PC-9 (cell line): ENCODE measurements around the gene NDUFS7. TPM values are rescaled to one million over a fixed set of nuclear protein-coding genes. Genes with fewer than 3 reads are reported as not detected.
A peak's percentile ranks its signal among the peaks of the same experiment; 100 is the strongest.
"Not testable (repeated sequence)": the region's sequence is repeated elsewhere in the genome, so short reads cannot be mapped to it uniquely, and the experiment has no call there.

Experiments used
- BruUV-seq: library from RNA; stranded (reverse); fragments of 400-500 nt; replicated peaks from 2 replicates; lab custom pipeline; 2021; lab: Mats Ljungman, UMichigan
- CTCF ChIA-PET: fragments of 300-600 bp; sonication (Branson Sonifier 250); formaldehyde crosslinking; loops from one replicate; lab custom pipeline; 2022; ENCODE audit warnings: antibody characterized with exemption; lab: Charles Lee
- POLR2A ChIA-PET: fragments of 300-600 bp; sonication (Branson Sonifier 250); formaldehyde crosslinking; loops from one replicate; lab custom pipeline; 2022; ENCODE audit warnings: antibody characterized with exemption; ENCODE audit not compliant: unreplicated experiment; lab: Charles Lee
- DNase-seq, 2 experiments: peaks; one replicate each; pipeline versions ENCODE4 v3.0.0 to v3.0.0-alpha.2; 2015 to 2022; ENCODE audit warnings: mixed read lengths in 1 of 2
- H2AFZ ChIP-seq: fragments of 200-600 bp; sonication (generic); 2 replicates; pipeline ENCODE4 v1.8.1; 2017; ENCODE audit warnings: antibody characterized with exemption
- H3F3A ChIP-seq: fragments of 200-600 bp; sonication (generic); 2 replicates; pipeline ENCODE4 v1.8.1; 2017; ENCODE audit warnings: antibody characterized with exemption, mild to moderate bottlenecking, low read depth; ENCODE audit not compliant: insufficient read depth
- H3K27ac ChIP-seq: fragments of 200-600 bp; sonication (generic); 2 replicates; pipeline ENCODE4 v1.6.1; 2016; ENCODE audit warnings: mixed run types
- H3K27me3 ChIP-seq: fragments of 200-600 bp; sonication (generic); 2 replicates; pipeline ENCODE4 v1.6.1; 2016; ENCODE audit warnings: low read depth, mixed run types; ENCODE audit not compliant: insufficient read depth
- H3K36me3 ChIP-seq: fragments of 200-600 bp; sonication (generic); 2 replicates; pipeline ENCODE4 v1.6.1; 2016; ENCODE audit warnings: low read depth, mixed run types
- H3K4me1 ChIP-seq: fragments of 200-600 bp; sonication (generic); replicated peaks from 2 replicates; pipeline ENCODE4 v1.6.1; 2016; ENCODE audit warnings: mixed run types; ENCODE audit not compliant: insufficient read depth
- H3K4me2 ChIP-seq: fragments of 200-600 bp; sonication (generic); 2 replicates; pipeline ENCODE4 v1.6.1; 2017; ENCODE audit warnings: mixed run types
- H3K4me3 ChIP-seq: fragments of 200-600 bp; sonication (generic); 2 replicates; pipeline ENCODE4 v1.6.1; 2016; ENCODE audit warnings: mixed run types
- H3K79me2 ChIP-seq: fragments of 200-600 bp; sonication (generic); 2 replicates; pipeline ENCODE4 v1.6.1; 2017; ENCODE audit warnings: low read depth, mixed run types
- H3K9me2 ChIP-seq: fragments of 200-600 bp; sonication (generic); 2 replicates; pipeline ENCODE4 v1.8.1; 2017; ENCODE audit warnings: mild to moderate bottlenecking; ENCODE audit not compliant: insufficient read depth
- H3K9me3 ChIP-seq: fragments of 200-600 bp; sonication (generic); 2 replicates; pipeline ENCODE4 v1.8.1; 2016; ENCODE audit warnings: low read depth; ENCODE audit not compliant: insufficient read depth
- H4K20me1 ChIP-seq: fragments of 200-600 bp; sonication (generic); 2 replicates; pipeline ENCODE4 v1.8.1; 2017; ENCODE audit not compliant: insufficient read depth
- CTCF ChIP-seq: fragments of 200-600 bp; sonication (generic); conservative IDR thresholded peaks from 2 replicates; pipeline ENCODE4 v1.6.1; 2017; ENCODE audit warnings: mixed run types, antibody characterized with exemption, mild to moderate bottlenecking, moderate library complexity
- EZH2 ChIP-seq: fragments of 200-600 bp; sonication (generic); IDR thresholded peaks from 2 replicates; pipeline ENCODE4 v1.8.0; 2017; ENCODE audit warnings: antibody characterized with exemption, low read depth
- intact Hi-C: fragments of 100-400 bp; cut with micrococcal nuclease; formaldehyde crosslinking; loops from one replicate; pipeline ENCODE4 v1.10.0; 2022; ENCODE audit not compliant: unreplicated experiment
- total RNA-seq: library from RNA; stranded (reverse); gene quantifications from 2 replicates; pipeline ENCODE4 v1.2.3, GENCODE V29; 2021

NDUFS7 gene
- total RNA-seq, 1 experiment from 2014 or later = 67.5 TPM

DNA sequence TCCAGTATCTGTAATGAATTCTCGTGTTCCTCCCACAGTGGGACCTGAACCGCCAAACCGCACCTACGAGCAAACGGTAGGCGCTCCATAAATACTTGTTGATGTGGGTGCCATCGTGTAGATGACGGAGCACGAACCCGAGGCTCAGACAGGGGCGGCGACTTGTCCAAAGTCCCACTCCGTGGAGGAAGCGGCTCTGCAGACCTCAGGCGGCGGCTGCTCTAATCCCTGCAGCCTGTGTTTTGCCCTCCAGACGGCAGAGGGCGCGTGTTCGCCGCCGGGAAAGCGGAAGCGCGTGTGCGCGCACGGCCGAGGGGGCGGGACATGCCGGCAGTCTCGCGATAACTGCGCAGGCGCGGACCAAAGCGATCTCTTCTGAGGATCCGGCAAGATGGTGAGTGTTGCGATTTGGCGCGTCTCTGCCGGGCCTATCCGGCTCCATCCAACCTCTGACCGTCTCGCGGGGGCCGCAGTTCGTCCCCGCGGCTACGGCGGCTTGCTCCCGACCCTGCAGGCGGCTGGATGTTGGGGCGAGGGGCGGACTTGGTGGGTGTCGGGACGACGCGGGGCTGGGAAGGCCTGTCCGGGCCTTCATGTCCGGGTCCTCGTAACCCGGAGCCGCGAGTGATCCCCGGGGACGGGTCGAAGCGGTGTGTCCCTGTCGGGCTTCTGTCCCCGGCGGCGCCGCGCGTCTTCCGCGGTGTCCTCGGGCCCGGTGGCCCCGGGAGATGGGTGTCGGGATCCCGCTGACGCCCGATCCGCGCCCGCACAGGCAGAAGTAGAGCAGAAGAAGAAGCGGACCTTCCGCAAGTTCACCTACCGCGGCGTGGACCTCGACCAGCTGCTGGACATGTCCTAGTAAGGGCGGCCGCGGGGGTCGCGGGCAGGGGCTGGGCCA lies 54.6 kb downstream of the NDUFS7 start, which contains the start of gene RPS15:
RPS15 (plus strand) TSS at position 362 of the 898 bp plus-strand sequence; CDS start at position 392, 30 bp downstream.
- CTCF ChIA-PET = no interaction called here
- POLR2A ChIA-PET = interaction anchor here (0.6 kb wide), 1 partner anchor 53 kb away, joined by 4 read pairs; the partner anchor contains the start of gene REEP6
- BruUV-seq = TSS peak; percentile 60

DNA sequence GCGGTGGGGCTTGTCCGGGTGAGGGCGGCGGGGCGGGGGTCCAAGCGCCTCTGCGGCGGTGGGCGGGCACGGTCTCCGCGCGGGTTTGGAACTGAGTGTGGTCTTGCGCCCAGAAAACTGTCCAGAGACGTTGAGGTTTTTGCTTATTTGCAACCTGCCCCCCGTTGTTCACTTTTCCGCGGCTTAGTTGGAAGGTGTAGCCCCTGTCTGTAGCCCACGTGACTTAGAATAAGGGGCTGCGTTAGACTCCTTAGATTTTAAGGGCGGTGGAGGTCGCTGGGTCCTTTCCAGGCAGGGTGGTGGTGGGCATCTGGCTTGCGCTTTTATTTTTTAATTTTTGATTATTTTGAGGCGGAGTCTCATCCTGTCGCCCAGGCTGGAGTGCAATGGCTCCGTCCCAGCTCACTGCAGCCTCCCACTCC lies 55.2 kb downstream of the NDUFS7 start:
- no peaks in the 10 kb centered on the region for H3K9me2 ChIP-seq
- peak overlapping the region; percentile 76 for H3K4me3 ChIP-seq
- peaks cover 39% of the 10 kb centered on the region for H4K20me1 ChIP-seq
- H3K36me3 ChIP-seq = peaks cover 10% of the 10 kb centered on the region
- H3K79me2 ChIP-seq = peaks cover 40% of the 10 kb centered on the region
- ChIA-PET POLR2A (no interaction called here), CTCF (no interaction called here)
- H3F3A ChIP-seq = peaks cover 71% of the 10 kb centered on the region
- intact Hi-C loops = loop anchor here (1.0 kb wide), 1 partner anchor 31 kb away; no protein-coding TSS in a partner anchor
- H3K4me1 ChIP-seq = peaks cover 16% of the 10 kb centered on the region
- no peaks in the 10 kb centered on the region for H3K27me3 ChIP-seq
- no peak for TF ChIP-seq CTCF
- TF ChIP-seq EZH2 = no peak
- no peaks in the 10 kb centered on the region for H3K9me3 ChIP-seq
- no TSS peak for BruUV-seq
- H3K27ac ChIP-seq = peak overlapping the region; percentile 89
- H3K4me2 ChIP-seq = peak overlapping the region; percentile 90
- no peak overlapping the region for H2AFZ ChIP-seq
- DNase-seq = no peak

More for the DNA sequence above, 54.6 kb downstream of the NDUFS7 start, which contains the start of gene RPS15:
- Histone ChIP-seq H3K36me3 (peaks cover 10% of the 10 kb centered on the region), H3K9me2 (no peaks in the 10 kb centered on the region), H4K20me1 (peaks cover 39% of the 10 kb centered on the region), H3K4me2 (peak within 1 kb of the TSS; percentile 90), H3K4me3 (peak within 1 kb of the TSS; percentile 76), H2AFZ (0 out of 2 replicates have a peak within 1 kb of the TSS, but pooled peaks have one; percentile 68), H3K27ac (peak within 1 kb of the TSS; percentile 89), H3K27me3 (no peaks in the 10 kb centered on the region), H3K9me3 (no peaks in the 10 kb centered on the region), H3F3A (peaks cover 65% of the 10 kb centered on the region), H3K4me1 (peaks cover 9% of the 10 kb centered on the region), H3K79me2 (peaks cover 40% of the 10 kb centered on the region)
- TF ChIP-seq CTCF (peak; percentile 75), EZH2 (no peak)
- intact Hi-C loops = loop anchor here (1.0 kb wide), 1 partner anchor 30 kb away; no protein-coding TSS in a partner anchor
- peak; percentile 77 to 85 for DNase-seq

DNA sequence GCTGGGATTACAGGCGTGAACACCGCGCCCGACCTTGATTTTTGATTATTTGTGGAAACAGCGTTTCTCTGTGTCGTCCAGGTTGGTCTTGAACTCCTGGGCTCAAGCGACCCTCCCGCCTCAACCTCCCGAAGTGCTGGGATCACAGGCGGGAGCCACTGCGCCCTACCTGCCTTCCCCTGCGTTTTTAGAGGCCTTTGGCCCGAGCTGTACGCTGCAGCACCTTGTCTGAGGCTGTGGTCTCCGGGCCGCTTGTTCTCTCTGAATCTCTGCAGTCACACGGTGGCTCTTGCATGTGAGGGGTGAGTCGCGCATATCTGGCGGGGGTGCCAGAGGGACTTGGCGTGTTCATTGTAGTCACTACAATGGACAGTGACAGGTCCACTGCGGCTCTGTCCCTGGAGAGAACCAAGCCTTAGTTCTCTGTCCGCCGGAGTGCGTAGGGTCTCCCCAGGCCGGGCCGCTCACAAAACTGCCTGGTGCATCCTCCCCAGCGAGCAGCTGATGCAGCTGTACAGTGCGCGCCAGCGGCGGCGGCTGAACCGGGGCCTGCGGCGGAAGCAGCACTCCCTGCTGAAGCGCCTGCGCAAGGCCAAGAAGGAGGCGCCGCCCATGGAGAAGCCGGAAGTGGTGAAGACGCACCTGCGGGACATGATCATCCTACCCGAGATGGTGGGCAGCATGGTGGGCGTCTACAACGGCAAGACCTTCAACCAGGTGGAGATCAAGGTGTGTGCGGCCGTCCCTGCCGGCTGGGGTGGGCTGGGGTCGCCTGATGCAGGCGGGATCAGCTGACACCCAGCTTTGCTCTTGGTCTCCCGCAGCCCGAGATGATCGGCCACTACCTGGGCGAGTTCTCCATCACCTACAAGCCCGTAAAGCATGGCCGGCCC lies 56.1 kb downstream of the NDUFS7 start:
- Histone ChIP-seq H3K79me2 (peaks cover 40% of the 10 kb centered on the region), H3K4me2 (peak overlapping the region; percentile 90), H3F3A (peaks cover 79% of the 10 kb centered on the region), H3K4me1 (peaks cover 19% of the 10 kb centered on the region), H3K27ac (peak overlapping the region; percentile 89; the same call in 1 of the 2 replicates), H3K4me3 (peak overlapping the region; percentile 76), H4K20me1 (peaks cover 39% of the 10 kb centered on the region)
- H2AFZ ChIP-seq, H3K9me3 ChIP-seq, H3K9me2 ChIP-seq, H3K36me3 ChIP-seq, BruUV-seq, intact Hi-C loops, DNase-seq, CTCF ChIA-PET, POLR2A ChIA-PET, H3K27me3 ChIP-seq: not testable (repeated sequence)
